HepG2 (cell line): ENCODE results near the gene MSANTD1. TPM values are rescaled to one million over a fixed set of nuclear protein-coding genes. Genes with fewer than 3 reads are reported as not detected.

Source experiments
- ATAC-seq: fragments of 200-7000 bp; cut with Tn5 transposase; 3 replicates; pipeline ENCODE4 v1.9.1; 2020; ENCODE audit warnings: mild to moderate bottlenecking, moderate library complexity
- BruUV-seq: library from RNA; stranded (reverse); fragments of 400-500 nt; replicated peaks from 2 replicates; lab custom pipeline; 2021; lab: Mats Ljungman, UMichigan
- CTCF ChIA-PET: fragments of 300-600 bp; formaldehyde crosslinking; extraction: SDS; loops from one replicate; lab custom pipeline; 2021; ENCODE audit warnings: low total read pairs, inconsistent platforms, low intra/inter-chr PET ratio; lab: Yijun Ruan, JAX
- POLR2A ChIA-PET: fragments of 350-600 bp; sonication (Branson Sonifier 250); formaldehyde crosslinking; loops from one replicate; lab custom pipeline; 2020; ENCODE audit warnings: antibody characterized with exemption, inconsistent platforms; lab: Yijun Ruan, JAX
- DNase-seq: peaks from one replicate; pipeline ENCODE4 v3.0.0-alpha.2; 2015; ENCODE audit warnings: low spot score
- FAIRE-seq: peaks from 3 replicates; lab custom pipeline; 2011; peaks lifted over from hg19 to GRCh38; lab: Jason Lieb, UNC
- H2AFZ ChIP-seq: one replicate; pipeline ENCODE4 v1.6.1; 2011; ENCODE audit warnings: low read length, inconsistent platforms
- H3K27ac ChIP-seq: fragments of 300-600 bp; 3 replicates; pipeline ENCODE4 v1.8.0; 2011; ENCODE audit warnings: mixed run types, mild to moderate bottlenecking, mixed read lengths, low read length, inconsistent platforms; ENCODE audit not compliant: insufficient read depth; ENCODE audit errors: extremely low read length
- H3K27me3 ChIP-seq, 2 experiments: fragments of 200-600 bp in 1 of 2; 2 replicates in 1 of 2; 3 replicates in 1 of 2; pipeline versions ENCODE4 v1.6.0 to v1.8.0; 2011; ENCODE audit warnings: low read length in 2 of 2, mild to moderate bottlenecking in 2 of 2, moderate library complexity in 2 of 2, inconsistent platforms in 1 of 2; ENCODE audit not compliant: insufficient read depth in 2 of 2, control insufficient read depth in 1 of 2
- H3K36me3 ChIP-seq, 2 experiments: fragments of 200-600 bp in 1 of 2; replicated peaks in 1 of 2; 2 replicates in 1 of 2; 3 replicates in 1 of 2; pipeline versions ENCODE4 v1.5.1 to v1.8.0; 2011; ENCODE audit warnings: low read length in 2 of 2, inconsistent platforms in 1 of 2; ENCODE audit not compliant: insufficient read depth in 2 of 2, control insufficient read depth in 1 of 2
- H3K4me1 ChIP-seq: 2 replicates; pipeline ENCODE4 v1.5.1; 2012; ENCODE audit warnings: low read length, inconsistent platforms; ENCODE audit not compliant: insufficient read depth
- H3K4me2 ChIP-seq: 2 replicates; pipeline ENCODE4 v1.6.0; 2011; ENCODE audit warnings: low read depth, low read length, inconsistent platforms
- H3K4me3 ChIP-seq, 3 experiments: fragments of 200-600 bp in 1 of 3; sonication (generic), shearing (Covaris generic) in 1 of 3; replicated peaks in 1 of 3; 2 replicates each; pipeline ENCODE4 v1.5.1; 2011 to 2016; ENCODE audit warnings: low read length in 3 of 3, inconsistent platforms in 2 of 3, low read depth in 2 of 3, mild to moderate bottlenecking in 2 of 3, control low read depth in 1 of 3, mixed read lengths in 1 of 3; ENCODE audit not compliant: insufficient read depth in 1 of 3
- H3K79me2 ChIP-seq: one replicate; pipeline ENCODE4 v1.6.1; 2011; ENCODE audit warnings: low read length, inconsistent platforms; ENCODE audit not compliant: insufficient read depth
- H3K9ac ChIP-seq: 2 replicates; pipeline ENCODE4 v1.6.0; 2011; ENCODE audit warnings: mild to moderate bottlenecking, low read depth, low read length, inconsistent platforms; ENCODE audit not compliant: insufficient read depth
- H3K9me3 ChIP-seq: 2 replicates; pipeline ENCODE4 v1.5.1; 2012; ENCODE audit warnings: mild to moderate bottlenecking, low read length
- H4K20me1 ChIP-seq: 2 replicates; pipeline ENCODE4 v1.6.0; 2011; ENCODE audit warnings: inconsistent platforms, mild to moderate bottlenecking, low read length, moderate library complexity; ENCODE audit not compliant: insufficient read depth
- HNRNPL ChIP-seq: fragments of 200-400 bp; formaldehyde crosslinking; IDR thresholded peaks from 2 replicates; pipeline ENCODE4 v1.6.1; 2017; ENCODE audit warnings: mild to moderate bottlenecking, low read depth, low read length
- ZNF292 ChIP-seq: sonication (generic); formaldehyde crosslinking; IDR thresholded peaks from 2 replicates; pipeline ENCODE4 v1.8.1; 2022; ENCODE audit warnings: mild to moderate bottlenecking, low read depth, missing genetic modification reagents, borderline replicate concordance
- WGBS: methylation state at CpG from one replicate; pipeline ENCODE4 v1.1.6; 2017; ENCODE audit warnings: low lambda C conversion rate; 5-methylcytosine and 5-hydroxymethylcytosine counted together
- in situ Hi-C: cut with HindIII; loops from 2 replicates; pipeline ENCODE4 v1.10.0; 2017; ENCODE audit warnings: low pct_unique_long_range_greater_than_20kb; ENCODE audit not compliant: extremely low pct_ligation_motif_present
- intact Hi-C: fragments of 100-400 bp; cut with micrococcal nuclease; formaldehyde crosslinking; loops from one replicate; pipeline ENCODE4 v1.10.0; 2022; ENCODE audit not compliant: unreplicated experiment
- polyA plus RNA-seq, 8 experiments: library from polyadenylated mRNA; depleted of rRNA in 3 of 8; stranded (reverse) in 7 of 8; unstranded in 1 of 8; fragments of >200 nt; fragmentation: Illumina TruSeq in 4 of 8; extraction: Trizol in 4 of 8; gene quantifications; 2 replicates each; pipeline versions ENCODE4 v1.2.1 to v1.2.3, GENCODE V29; 2011 to 2016; ENCODE audit warnings: low read depth in 4 of 8, missing spikeins in 1 of 8, mixed read lengths in 1 of 8; ENCODE audit not compliant: insufficient read depth in 1 of 8
- total RNA-seq, 5 experiments: library from RNA; depleted of rRNA; stranded (reverse); fragments of >200 nt; fragmentation: Illumina TruSeq; extraction: Trizol; gene quantifications; 2 replicates each; pipeline ENCODE4 v1.2.3, GENCODE V29; 2016; ENCODE audit warnings: low read depth in 1 of 5
- TF ChIP-seq, protein P1 (sequence below): sonication (generic); formaldehyde crosslinking; IDR thresholded peaks from 2 replicates; pipeline ENCODE4 v1.4.0; 2020; ENCODE audit warnings: missing genetic modification reagents, borderline replicate concordance
- TF ChIP-seq, protein P2 (sequence below): sonication (generic); formaldehyde crosslinking; IDR thresholded peaks from 2 replicates; pipeline ENCODE4 v1.9.0; 2022; ENCODE audit warnings: missing genetic modification reagents, mild to moderate bottlenecking, borderline replicate concordance

MSANTD1 gene
- total and polyA plus RNA-seq, 2 of the 13 experiments (the other 11 are each of a cell fraction or from before 2014, with no cell fraction given): 0.22 to 0.40 TPM

DNA sequence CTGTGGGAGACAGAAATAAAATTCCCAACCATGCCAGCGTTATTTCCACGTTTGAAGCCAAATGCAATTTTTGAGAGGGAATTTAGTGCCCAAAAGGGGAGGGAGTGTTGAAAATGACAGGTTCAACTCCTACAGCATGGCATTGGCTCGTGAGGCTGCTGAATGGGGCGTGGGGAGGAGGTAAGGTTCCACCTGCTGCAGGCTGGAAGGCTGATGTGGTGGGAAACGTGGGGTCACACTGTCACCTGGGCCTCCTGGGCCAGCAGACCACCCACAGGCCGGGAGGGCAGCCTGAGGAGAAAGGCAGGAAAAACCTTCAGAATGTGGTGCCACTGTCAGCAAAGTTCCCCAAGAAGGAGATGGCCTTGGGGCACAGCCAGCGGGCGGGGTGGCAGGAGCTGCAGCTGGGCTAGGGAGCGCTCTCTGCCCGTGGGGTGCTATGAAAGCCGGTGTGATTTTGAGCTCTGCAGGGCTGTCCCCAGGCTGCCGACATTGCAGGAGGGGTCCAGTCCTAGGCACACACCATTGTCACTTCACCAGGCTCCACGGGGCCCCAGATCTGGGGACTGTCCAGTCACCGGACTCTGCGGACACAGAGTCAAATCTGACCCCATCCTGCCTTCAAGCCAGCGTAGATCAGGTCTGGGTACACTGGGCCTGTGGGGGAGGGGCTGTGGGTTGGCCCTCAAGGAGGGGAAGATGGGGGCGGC lies 19.6 kb downstream of the MSANTD1 start:
- 17% methylated on average over 11 of the region's 17 CpGs for WGBS
- no TSS peak for BruUV-seq
- no peak for DNase-seq
- Histone ChIP-seq H3K27me3 (peaks cover 3 to 54% of the 10 kb centered on the region in 2 experiments), H4K20me1 (no peaks in the 10 kb centered on the region), H3K9me3 (no peaks in the 10 kb centered on the region), H2AFZ (no peak overlapping the region), H3K9ac (no peak overlapping the region), H3K4me1 (peaks cover 35% of the 10 kb centered on the region), H3K4me2 (peak overlapping the region; percentile 51), H3K4me3 (peak overlapping the region in 1 of 3 experiments; percentile 28; a peak in 2 of 6 replicates), H3K36me3 (no peaks in the 10 kb centered on the region), H3K27ac (no peak overlapping the region), H3K79me2 (no peaks in the 10 kb centered on the region)
- intact Hi-C loops (loop anchor here (10.0 kb wide), 1 partner anchor 64 kb away; no protein-coding TSS in a partner anchor), in situ Hi-C loops (no loop called here)
- peak; percentile 39 for ATAC-seq
- ChIA-PET POLR2A (no interaction called here), CTCF (no interaction called here)
- FAIRE-seq: no peak
- TF ChIP-seq HNRNPL (0 out of 2 replicates have a peak, but pooled peaks have one; percentile 7), ZNF292 (CRISPR knock-in tag) (no peak)
- TF ChIP-seq, protein P1, sequence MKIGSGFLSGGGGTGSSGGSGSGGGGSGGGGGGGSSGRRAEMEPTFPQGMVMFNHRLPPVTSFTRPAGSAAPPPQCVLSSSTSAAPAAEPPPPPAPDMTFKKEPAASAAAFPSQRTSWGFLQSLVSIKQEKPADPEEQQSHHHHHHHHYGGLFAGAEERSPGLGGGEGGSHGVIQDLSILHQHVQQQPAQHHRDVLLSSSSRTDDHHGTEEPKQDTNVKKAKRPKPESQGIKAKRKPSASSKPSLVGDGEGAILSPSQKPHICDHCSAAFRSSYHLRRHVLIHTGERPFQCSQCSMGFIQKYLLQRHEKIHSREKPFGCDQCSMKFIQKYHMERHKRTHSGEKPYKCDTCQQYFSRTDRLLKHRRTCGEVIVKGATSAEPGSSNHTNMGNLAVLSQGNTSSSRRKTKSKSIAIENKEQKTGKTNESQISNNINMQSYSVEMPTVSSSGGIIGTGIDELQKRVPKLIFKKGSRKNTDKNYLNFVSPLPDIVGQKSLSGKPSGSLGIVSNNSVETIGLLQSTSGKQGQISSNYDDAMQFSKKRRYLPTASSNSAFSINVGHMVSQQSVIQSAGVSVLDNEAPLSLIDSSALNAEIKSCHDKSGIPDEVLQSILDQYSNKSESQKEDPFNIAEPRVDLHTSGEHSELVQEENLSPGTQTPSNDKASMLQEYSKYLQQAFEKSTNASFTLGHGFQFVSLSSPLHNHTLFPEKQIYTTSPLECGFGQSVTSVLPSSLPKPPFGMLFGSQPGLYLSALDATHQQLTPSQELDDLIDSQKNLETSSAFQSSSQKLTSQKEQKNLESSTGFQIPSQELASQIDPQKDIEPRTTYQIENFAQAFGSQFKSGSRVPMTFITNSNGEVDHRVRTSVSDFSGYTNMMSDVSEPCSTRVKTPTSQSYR: peak; percentile 31; the same call in 1 of the 2 replicates
- TF ChIP-seq, protein P2, sequence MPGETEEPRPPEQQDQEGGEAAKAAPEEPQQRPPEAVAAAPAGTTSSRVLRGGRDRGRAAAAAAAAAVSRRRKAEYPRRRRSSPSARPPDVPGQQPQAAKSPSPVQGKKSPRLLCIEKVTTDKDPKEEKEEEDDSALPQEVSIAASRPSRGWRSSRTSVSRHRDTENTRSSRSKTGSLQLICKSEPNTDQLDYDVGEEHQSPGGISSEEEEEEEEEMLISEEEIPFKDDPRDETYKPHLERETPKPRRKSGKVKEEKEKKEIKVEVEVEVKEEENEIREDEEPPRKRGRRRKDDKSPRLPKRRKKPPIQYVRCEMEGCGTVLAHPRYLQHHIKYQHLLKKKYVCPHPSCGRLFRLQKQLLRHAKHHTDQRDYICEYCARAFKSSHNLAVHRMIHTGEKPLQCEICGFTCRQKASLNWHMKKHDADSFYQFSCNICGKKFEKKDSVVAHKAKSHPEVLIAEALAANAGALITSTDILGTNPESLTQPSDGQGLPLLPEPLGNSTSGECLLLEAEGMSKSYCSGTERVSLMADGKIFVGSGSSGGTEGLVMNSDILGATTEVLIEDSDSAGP: peak; percentile 16; the same call in 1 of the 2 replicates
